ENCODE measurements around the gene RTN4R.

DNA sequence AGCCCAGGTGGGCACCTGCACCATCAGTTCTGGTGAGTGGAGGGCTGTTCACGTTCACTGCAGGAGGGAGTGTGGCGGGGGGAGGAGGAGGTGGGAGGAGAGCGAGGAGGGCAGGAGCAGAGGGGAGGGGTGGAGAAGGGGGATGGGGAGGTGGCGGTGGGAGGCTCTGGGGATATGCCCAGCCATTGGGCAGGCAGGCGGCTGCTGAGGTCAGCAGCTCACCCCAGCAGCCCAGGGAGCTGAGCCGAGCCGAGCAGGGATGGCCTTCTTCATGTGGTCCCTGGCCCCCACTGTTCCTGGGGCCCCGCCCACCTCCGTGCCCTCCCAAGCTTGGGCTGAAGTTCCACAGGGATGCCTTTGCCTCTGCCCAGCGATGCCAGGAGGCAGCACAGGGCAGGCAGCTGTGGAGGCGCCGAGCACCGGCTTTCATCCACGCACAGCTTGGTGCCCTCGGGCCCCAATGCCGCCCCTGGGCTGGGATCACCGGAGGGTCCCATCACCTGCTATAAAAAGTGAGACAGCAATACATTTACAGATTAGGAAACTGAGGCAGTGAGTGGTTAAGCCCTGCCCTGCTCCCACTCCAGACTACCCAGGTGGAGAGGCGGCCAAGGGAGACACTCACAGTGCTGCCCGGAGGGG is 21.6 kb downstream of the RTN4R start:
- TF ChIP-seq POLR2A (IDR thresholded peaks at IDR 0.05) (no peak), CTCF (IDR thresholded peaks at IDR 0.05) (no peak)

All from tibial nerve (tissue), 3 donors.